HK-2 (cell line): Measurements from ENCODE around the gene COPZ1.

Experiments used
- DNase-seq: peaks from one replicate; pipeline ENCODE4 v3.0.0-alpha.2; 2018; ENCODE audit not compliant: unreplicated experiment

COPZ1 gene

GRCh38 chr12:54394281-54394719 lies 69.4 kb downstream of the COPZ1 start:
- no peak for DNase-seq

GRCh38 chr12:54394986-54395385 lies 70.1 kb downstream of the COPZ1 start:
- no peak for DNase-seq

- no peak for DNase-seq
Observed at GRCh38 chr12:54395545-54395944, 70.6 kb downstream of the COPZ1 start.

GRCh38 chr12:54397157-54397556 lies 72.2 kb downstream of the COPZ1 start:
- no peak for DNase-seq

GRCh38 chr12:54398218-54398617 lies 73.3 kb downstream of the COPZ1 start:
- DNase-seq = no peak

GRCh38 chr12:54398995-54399793 lies 74.3 kb downstream of the COPZ1 start:
- peak; percentile 91 for DNase-seq

GRCh38 chr12:54401119-54401518 lies 76.2 kb downstream of the COPZ1 start:
- no peak for DNase-seq
